Panc1 (cell line): ENCODE results near the gene NADSYN1. TPM values are rescaled to one million over a fixed set of nuclear protein-coding genes. Genes with fewer than 3 reads are reported as not detected.

Experiments
- ATAC-seq: fragments of 200-7000 bp; cut with Tn5 transposase; 2 replicates; pipeline ENCODE4 v1.9.1; 2020; ENCODE audit warnings: mild to moderate bottlenecking, moderate library complexity
- BruUV-seq: library from RNA; stranded (reverse); fragments of 400-500 nt; replicated peaks from 2 replicates; lab custom pipeline; 2021; lab: Mats Ljungman, UMichigan
- CTCF ChIA-PET: fragments of 300-600 bp; sonication (Branson Sonifier 250); formaldehyde crosslinking; loops from one replicate; lab custom pipeline; 2022; ENCODE audit warnings: antibody characterized with exemption; lab: Charles Lee
- POLR2A ChIA-PET: fragments of 300-600 bp; sonication (Branson Sonifier 250); formaldehyde crosslinking; loops from one replicate; lab custom pipeline; 2022; ENCODE audit warnings: antibody characterized with exemption; lab: Charles Lee
- DNase-seq: peaks from one replicate; pipeline ENCODE4 v3.0.0-alpha.2; 2010; ENCODE audit warnings: low read depth, low spot score
- H3K27ac ChIP-seq: 2 replicates; pipeline ENCODE4 v1.5.1; 2011; ENCODE audit warnings: mild to moderate bottlenecking, low read length, inconsistent platforms
- H3K27me3 ChIP-seq: fragments of 200-500 bp; sonication (Bioruptor generic); 2 replicates; pipeline ENCODE4 v1.6.0; 2014; ENCODE audit warnings: low read length, inconsistent platforms; ENCODE audit not compliant: control insufficient read depth, insufficient read depth
- H3K36me3 ChIP-seq: fragments of 200-500 bp; sonication (Bioruptor generic); 2 replicates; pipeline ENCODE4 v1.5.1; 2014; ENCODE audit warnings: inconsistent platforms, mild to moderate bottlenecking, low read length, moderate library complexity; ENCODE audit not compliant: control insufficient read depth, insufficient read depth
- H3K4me1 ChIP-seq: 2 replicates; pipeline ENCODE4 v1.5.1; 2011; ENCODE audit warnings: inconsistent platforms, mild to moderate bottlenecking, low read length, moderate library complexity; ENCODE audit not compliant: control insufficient read depth, insufficient read depth
- H3K4me3 ChIP-seq, 2 experiments: 2 replicates each; pipeline ENCODE4 v1.5.1; 2011 to 2012; ENCODE audit warnings: low read depth in 2 of 2, low read length in 2 of 2, mild to moderate bottlenecking in 2 of 2, inconsistent platforms in 1 of 2, moderate library complexity in 1 of 2
- H3K9me3 ChIP-seq: fragments of 200-500 bp; sonication (Bioruptor generic); 2 replicates; pipeline ENCODE4 v1.5.1; 2014; ENCODE audit warnings: low read depth, mild to moderate bottlenecking, inconsistent platforms, low read length, moderate library complexity; ENCODE audit not compliant: control insufficient read depth, insufficient read depth
- CTCF ChIP-seq: fragments of 450-650 bp; IDR thresholded peaks from 2 replicates; pipeline ENCODE4 v1.5.1; 2017; ENCODE audit warnings: mild to moderate bottlenecking
- POLR2AphosphoS5 ChIP-seq: IDR thresholded peaks from 2 replicates; pipeline ENCODE4 v1.6.1; 2012; ENCODE audit warnings: mild to moderate bottlenecking, low read depth, low read length, moderate library complexity
- REST ChIP-seq, 2 experiments: IDR thresholded peaks; 2 replicates each; pipeline ENCODE4 v1.6.1; 2011 to 2012; ENCODE audit warnings: low read depth in 2 of 2, control low read depth in 1 of 2, low read length in 1 of 2, mild to moderate bottlenecking in 1 of 2, moderate library complexity in 1 of 2; ENCODE audit not compliant: insufficient read depth in 1 of 2
- SIN3A ChIP-seq: IDR thresholded peaks from 2 replicates; pipeline ENCODE4 v1.6.1; 2012; ENCODE audit warnings: low read depth, mild to moderate bottlenecking, low read length, moderate library complexity, borderline replicate concordance; ENCODE audit not compliant: insufficient read depth
- TCF7L2 ChIP-seq: IDR thresholded peaks from 2 replicates; pipeline ENCODE4 v1.6.1; 2011; ENCODE audit warnings: mild to moderate bottlenecking, low read depth, low read length, inconsistent platforms
- in situ Hi-C: cut with HindIII; loops from 2 replicates; pipeline ENCODE4 v1.10.0; 2016; ENCODE audit warnings: low sequenced_read_pairs, low pct_unique_long_range_greater_than_20kb
- intact Hi-C: fragments of 100-400 bp; cut with micrococcal nuclease; formaldehyde crosslinking; loops from one replicate; pipeline ENCODE4 v1.10.0; 2022; ENCODE audit not compliant: unreplicated experiment
- total RNA-seq: library from RNA; stranded (reverse); gene quantifications from one replicate; pipeline ENCODE4 v1.2.1, GENCODE V29; 2021; ENCODE audit not compliant: unreplicated experiment

The NADSYN1 gene
- total RNA-seq, 1 experiment from 2014 or later: 76.1 TPM

GRCh38 chr11:71542879-71543777 lies 90.1 kb downstream of the NADSYN1 start:
- intact Hi-C loops (no loop called here), in situ Hi-C loops (no loop called here)
- Histone ChIP-seq H3K36me3 (no peaks in the 10 kb centered on the region), H3K9me3 (no peaks in the 10 kb centered on the region), H3K4me1 (no peaks in the 10 kb centered on the region), H3K27ac (no peak overlapping the region), H3K4me3 (no peak overlapping the region), H3K27me3 (peaks cover 2% of the 10 kb centered on the region; the same call in 1 of the 2 replicates)
- ChIA-PET POLR2A (no interaction called here), CTCF (no interaction called here)
- ATAC-seq (no peak), DNase-seq (no peak)
- TF ChIP-seq TCF7L2 (no peak), POLR2AphosphoS5 (no peak), CTCF (no peak), SIN3A (no peak), REST (IDR thresholded peaks at IDR 0.05; ENCODE audit: insufficient read depth in 1 of 2, low read depth in 2 of 2, low read length in 1 of 2) (no peak)
- no TSS peak for BruUV-seq

- peaks cover 2% of the 10 kb centered on the region; the same call in 1 of the 2 replicates for H3K27me3 ChIP-seq
- ATAC-seq: no peak
- no TSS peak for BruUV-seq
- ChIA-PET POLR2A (no interaction called here), CTCF (no interaction called here)
- intact Hi-C loops (no loop called here), in situ Hi-C loops (no loop called here)
- H3K4me3 ChIP-seq: no peak overlapping the region
- H3K27ac ChIP-seq: no peak overlapping the region
- DNase-seq: no peak
- no peak for TF ChIP-seq REST (IDR thresholded peaks at IDR 0.05; ENCODE audit: insufficient read depth in 1 of 2, low read depth in 2 of 2, low read length in 1 of 2)
- no peak for TF ChIP-seq CTCF
- TF ChIP-seq TCF7L2: no peak
- TF ChIP-seq SIN3A: no peak
- TF ChIP-seq POLR2AphosphoS5: no peak
- H3K36me3 ChIP-seq: no peaks in the 10 kb centered on the region
- no peaks in the 10 kb centered on the region for H3K4me1 ChIP-seq
- H3K9me3 ChIP-seq: no peaks in the 10 kb centered on the region
Observed at GRCh38 chr11:71543866-71544265, 90.9 kb downstream of the NADSYN1 start.
